Left lung (tissue), 10 donors: ENCODE measurements around the gene IMMP2L. TPM values are rescaled to one million over a fixed set of nuclear protein-coding genes. Genes with fewer than 3 reads are reported as not detected.
A peak's percentile ranks its signal among the peaks of the same experiment; 100 is the strongest.

Experiments used
- ATAC-seq: fragments of 200-7000 bp; cut with Tn5 transposase; one replicate; pipeline ENCODE4 v1.9.1; 2020; ENCODE audit warnings: moderate library complexity
- DNase-seq, 4 donors: peaks; one replicate each; pipeline ENCODE4 v3.0.0-alpha.2; 2013 to 2020
- H3K27ac ChIP-seq, 2 donors: fragments of 200-600 bp; sonication (generic) in 1 of 2; one replicate each; pipeline versions ENCODE4 v1.5.0 to v1.8.0; 2020 to 2021
- H3K27me3 ChIP-seq, 2 donors: fragments of 200-600 bp; sonication (generic) in 1 of 2; one replicate each; pipeline versions ENCODE4 v1.5.0 to v1.8.0; 2020 to 2021
- H3K36me3 ChIP-seq, 2 donors: fragments of 200-600 bp; sonication (generic) in 1 of 2; one replicate each; pipeline versions ENCODE4 v1.5.0 to v1.8.0; 2020 to 2021
- H3K4me1 ChIP-seq, 2 donors: fragments of 200-600 bp; one replicate each; pipeline ENCODE4 v1.8.0; 2021
- H3K4me3 ChIP-seq, 2 donors: fragments of 200-600 bp; sonication (generic) in 1 of 2; one replicate each; pipeline versions ENCODE4 v1.5.0 to v1.8.0; 2020 to 2021; ENCODE audit warnings: mild to moderate bottlenecking in 1 of 2
- H3K9me3 ChIP-seq, 2 donors: fragments of 200-600 bp; sonication (generic) in 1 of 2; one replicate each; pipeline versions ENCODE4 v1.5.0 to v1.8.0; 2020 to 2021
- CTCF ChIP-seq, 2 donors: fragments of 200-600 bp; sonication (generic) in 1 of 2; IDR thresholded peaks; one replicate each; pipeline versions ENCODE4 v1.5.0 to v1.8.0; 2021; ENCODE audit warnings: antibody characterized with exemption in 2 of 2
- intact Hi-C, 2 donors: fragments of 100-400 bp; cut with DNase I; formaldehyde crosslinking; loops; one replicate each; pipeline versions ENCODE4 v1.11.2 to v1.14.2; 2022
- polyA plus RNA-seq, 6 donors: library from polyadenylated mRNA; unstranded; fragments of 120-200 nt; gene quantifications; one replicate each; pipeline ENCODE4 v1.2.1, GENCODE V29; 2013; ENCODE audit not compliant: insufficient read length in 6 of 6
- total RNA-seq, 2 donors: library from RNA; stranded (reverse); fragmentation: NEBNext Ultra II Directional; extraction: Animal tissue kit (Norgen Biotek cat#: 25700); gene quantifications; one replicate each; pipeline ENCODE4 v1.2.1, GENCODE V29; 2021
- donor health status: DM: no; HTN: yes; CAD: no.
- donor health status: DM: no; HTN: no; CAD: no.

The IMMP2L gene
- total and polyA plus RNA-seq, 8 donors = 10.3 to 30.1 (median 25.7) TPM

- no peaks in the 10 kb centered on the region for H3K9me3 ChIP-seq
- intact Hi-C loops = no loop called here
- H3K4me1 ChIP-seq = no peaks in the 10 kb centered on the region
These were observed 188.3 kb downstream of the IMMP2L start for GRCh38 chr7:111374027-111374426.

GRCh38 chr7:111371437-111371836 lies 190.9 kb downstream of the IMMP2L start:
- no peak for DNase-seq
- Histone ChIP-seq H3K27ac (no peak overlapping the region), H3K36me3 (no peaks in the 10 kb centered on the region), H3K4me1 (no peaks in the 10 kb centered on the region), H3K4me3 (no peak overlapping the region), H3K9me3 (no peaks in the 10 kb centered on the region), H3K27me3 (no peaks in the 10 kb centered on the region)
- TF ChIP-seq CTCF (IDR thresholded peaks at IDR 0.05) = no peak
- intact Hi-C loops = no loop called here
- no peak for ATAC-seq

More at GRCh38 chr7:111374027-111374426, 188.3 kb downstream of the IMMP2L start:
- no peaks in the 10 kb centered on the region for H3K27me3 ChIP-seq
- no peak overlapping the region for H3K4me3 ChIP-seq
- no peak for TF ChIP-seq CTCF (IDR thresholded peaks at IDR 0.05)
- ATAC-seq (no peak), DNase-seq (no peak)
- no peak overlapping the region for H3K27ac ChIP-seq
- H3K36me3 ChIP-seq = no peaks in the 10 kb centered on the region

GRCh38 chr7:111370002-111370401 lies 192.3 kb downstream of the IMMP2L start:
- Histone ChIP-seq H3K9me3 (no peaks in the 10 kb centered on the region), H3K27me3 (no peaks in the 10 kb centered on the region), H3K27ac (no peak overlapping the region), H3K36me3 (no peaks in the 10 kb centered on the region), H3K4me1 (no peaks in the 10 kb centered on the region), H3K4me3 (no peak overlapping the region)
- no peak for TF ChIP-seq CTCF (IDR thresholded peaks at IDR 0.05)
- DNase-seq (no peak), ATAC-seq (no peak)
- intact Hi-C loops = no loop called here

- no peak overlapping the region for H3K27ac ChIP-seq
- intact Hi-C loops = no loop called here
- no peak for ATAC-seq
- H3K9me3 ChIP-seq = no peaks in the 10 kb centered on the region
- no peaks in the 10 kb centered on the region for H3K27me3 ChIP-seq
- no peak for DNase-seq
- H3K4me1 ChIP-seq = no peaks in the 10 kb centered on the region
- no peak for TF ChIP-seq CTCF (IDR thresholded peaks at IDR 0.05)
- no peaks in the 10 kb centered on the region for H3K36me3 ChIP-seq
- H3K4me3 ChIP-seq = no peak overlapping the region
These were observed 193.8 kb downstream of the IMMP2L start for GRCh38 chr7:111368381-111369065.

GRCh38 chr7:111364413-111364812 lies 197.9 kb downstream of the IMMP2L start:
- H3K27me3 ChIP-seq = no peaks in the 10 kb centered on the region
- TF ChIP-seq CTCF (IDR thresholded peaks at IDR 0.05) = no peak
- intact Hi-C loops = no loop called here
- no peak overlapping the region for H3K4me3 ChIP-seq
- no peaks in the 10 kb centered on the region for H3K36me3 ChIP-seq
- ATAC-seq (no peak), DNase-seq (peak in 1 of 4 donors; percentile 15)
- no peak overlapping the region for H3K27ac ChIP-seq
- H3K4me1 ChIP-seq = no peaks in the 10 kb centered on the region
- H3K9me3 ChIP-seq = no peaks in the 10 kb centered on the region
